GM18498 (cell line): ENCODE data around the gene NDUFS6.

ENCODE experiments used
- ATAC-seq: cut with Tn5 transposase; IDR thresholded peaks from one replicate; pipeline ENCODE4 v1.9.1; 2021; ENCODE audit warnings: mild to moderate bottlenecking, moderate library complexity; ENCODE audit not compliant: unreplicated experiment

NDUFS6 gene

DNA sequence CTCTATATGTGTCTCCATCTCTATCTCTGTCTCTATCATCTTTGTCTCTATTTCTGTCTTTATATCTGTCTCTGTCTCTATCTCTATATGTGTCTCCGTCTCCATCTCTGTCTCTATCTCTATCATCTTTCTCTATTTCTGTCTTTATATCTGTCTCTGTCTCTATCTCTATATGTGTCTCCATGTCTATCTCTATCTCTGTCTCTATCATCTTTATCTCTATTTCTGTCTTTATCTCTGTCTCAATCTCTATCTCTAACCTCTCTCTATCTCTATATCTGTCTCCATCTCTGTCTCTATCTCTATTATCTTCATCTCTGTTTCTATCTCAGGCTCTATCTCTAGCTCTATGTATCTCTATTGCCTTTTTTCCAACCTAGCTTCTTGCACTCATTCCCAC, 44.5 kb downstream of the NDUFS6 start:
- no peak for ATAC-seq

- ATAC-seq, result no peak
These were observed 45.4 kb downstream of the NDUFS6 start for GRCh38 chr5:1846583-1846982.

GRCh38 chr5:1847056-1847455, 45.8 kb downstream of the NDUFS6 start:
- no peak for ATAC-seq

DNA sequence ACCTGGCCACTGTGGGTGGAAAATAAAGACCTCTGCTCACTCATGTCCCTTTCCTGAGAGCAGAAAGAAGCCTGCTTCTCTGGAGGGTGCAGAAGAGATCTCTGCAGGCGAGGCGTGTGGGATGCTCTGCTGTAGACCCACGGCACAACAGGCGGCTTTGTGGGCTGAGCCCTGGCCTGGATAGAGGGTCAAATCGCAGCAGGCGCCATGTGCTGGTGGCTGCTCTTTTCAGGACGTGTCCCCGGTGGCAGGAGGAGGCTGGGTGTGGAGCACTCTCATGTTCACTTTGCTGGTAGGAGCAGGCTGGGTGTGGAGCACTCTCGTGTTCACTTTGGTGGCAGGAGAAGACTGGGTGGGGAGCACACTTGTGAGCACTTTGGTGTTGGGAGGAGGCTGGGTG, 46.4 kb downstream of the NDUFS6 start:
- ATAC-seq, result no peak

- no peak for ATAC-seq
These were observed 49.3 kb downstream of the NDUFS6 start for GRCh38 chr5:1850324-1851154.

GRCh38 chr5:1851290-1851934, 50.2 kb downstream of the NDUFS6 start:
- no peak for ATAC-seq

- ATAC-seq, result no peak
These were observed 51.2 kb downstream of the NDUFS6 start for GRCh38 chr5:1852324-1852947.

DNA sequence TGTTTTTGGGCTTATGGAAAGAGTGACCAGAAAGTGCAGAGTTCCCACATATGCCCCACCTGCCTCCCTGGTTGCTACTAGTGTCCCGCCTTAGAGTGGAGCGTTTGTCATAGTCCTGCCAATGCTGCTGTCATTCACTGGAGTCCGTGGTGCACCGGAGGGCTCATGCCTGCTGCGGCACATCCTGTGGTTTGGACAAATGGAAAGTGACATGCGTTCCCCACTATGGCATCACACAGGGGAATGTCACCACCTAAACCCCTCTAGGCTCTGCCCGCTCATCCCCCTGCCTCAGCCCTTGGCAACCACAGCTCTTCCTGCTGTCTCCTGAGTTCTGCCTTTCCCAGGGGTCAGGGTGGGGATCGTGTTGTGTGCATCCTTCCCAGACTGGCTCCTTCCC, 52.3 kb downstream of the NDUFS6 start:
- ATAC-seq, result no peak

GRCh38 chr5:1855075-1855474, 53.9 kb downstream of the NDUFS6 start:
- ATAC-seq, result no peak

- no peak for ATAC-seq
These were observed 54.4 kb downstream of the NDUFS6 start for GRCh38 chr5:1855596-1855995.

DNA sequence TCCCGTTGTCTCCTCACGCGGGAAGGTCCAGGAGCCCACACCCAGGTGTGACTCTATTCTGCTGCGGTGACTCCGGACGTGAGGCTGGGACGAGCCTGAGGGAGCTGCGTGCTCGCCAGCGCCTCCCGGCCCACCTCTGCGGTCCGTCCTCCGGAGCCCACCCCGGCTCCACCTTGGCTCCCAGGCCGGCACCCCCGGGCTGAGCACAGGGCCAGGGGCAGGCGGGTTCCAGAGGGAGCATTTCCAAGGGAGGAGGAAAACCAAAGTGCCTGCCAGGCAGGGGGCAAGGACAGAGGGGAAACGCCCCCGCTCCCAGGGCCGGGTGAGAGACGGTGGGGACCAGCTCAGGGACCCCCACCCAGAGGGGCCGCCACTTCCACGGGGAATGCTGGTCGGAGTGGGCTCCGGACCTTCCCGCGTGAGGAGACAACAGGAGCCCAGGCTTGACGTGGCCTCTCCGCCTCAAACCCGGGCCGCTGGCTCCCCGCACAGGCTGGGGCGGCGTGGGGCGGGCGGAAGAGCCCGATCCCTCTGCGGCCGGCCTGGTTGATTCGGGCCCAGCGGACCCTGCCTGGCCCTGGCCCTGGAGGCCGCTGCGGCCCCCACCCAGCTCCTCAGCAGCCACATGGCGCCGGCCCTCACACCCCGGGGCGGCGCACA, 55.5 kb downstream of the NDUFS6 start:
- no peak for ATAC-seq

- ATAC-seq, result no peak
These were observed 56.0 kb downstream of the NDUFS6 start for GRCh38 chr5:1857256-1857600.

- no peak for ATAC-seq
These were observed 57.2 kb downstream of the NDUFS6 start for GRCh38 chr5:1858436-1858835.

DNA sequence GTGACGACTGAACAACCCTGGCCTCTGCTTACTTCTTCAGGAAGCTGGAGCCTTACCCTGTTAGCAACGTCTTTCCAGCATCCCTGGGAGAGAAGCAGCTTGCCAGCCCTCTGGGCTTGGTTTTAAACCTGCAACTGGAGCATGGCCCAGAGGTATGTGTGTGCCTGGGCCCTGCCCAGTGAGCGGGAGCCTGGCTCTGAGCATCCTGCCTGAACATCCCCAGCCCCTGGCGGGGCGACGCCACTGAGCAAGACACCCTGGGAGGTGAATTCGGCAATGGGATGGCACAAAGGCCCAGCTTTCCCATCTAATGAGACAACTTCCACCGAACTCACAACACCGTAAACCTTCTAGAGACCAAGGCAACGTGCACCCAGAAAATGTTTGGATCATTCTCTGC, 57.9 kb downstream of the NDUFS6 start:
- no peak for ATAC-seq

DNA sequence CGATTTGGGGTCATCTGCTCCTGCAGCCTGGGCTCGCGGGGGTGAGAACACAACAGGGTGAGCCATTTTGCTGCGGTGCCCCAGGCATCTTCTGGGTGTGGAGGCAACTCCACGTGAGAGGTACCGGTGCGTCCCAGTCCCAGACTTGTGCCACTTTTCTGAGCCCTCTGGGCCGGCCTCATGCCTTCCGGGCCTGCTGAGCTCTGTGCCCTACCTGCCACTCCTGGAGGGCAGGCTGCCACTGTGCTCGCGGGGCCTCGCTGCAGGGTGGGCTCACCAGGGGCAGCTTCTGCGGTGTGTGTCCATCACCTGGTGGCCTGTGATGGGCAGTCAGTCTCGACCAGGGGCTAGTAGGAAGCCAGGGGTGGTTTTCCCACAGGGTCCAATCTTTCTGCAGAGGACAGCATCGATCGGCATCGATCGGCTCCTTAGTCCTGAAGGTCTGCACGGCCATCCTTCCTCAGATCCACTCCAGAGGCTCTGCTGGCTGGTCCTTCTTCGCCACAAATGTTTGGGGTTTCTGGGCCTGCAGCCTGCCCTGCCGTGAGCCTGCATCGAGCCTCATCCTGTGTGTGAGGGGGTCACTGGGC, 58.9 kb downstream of the NDUFS6 start:
- no peak for ATAC-seq

DNA sequence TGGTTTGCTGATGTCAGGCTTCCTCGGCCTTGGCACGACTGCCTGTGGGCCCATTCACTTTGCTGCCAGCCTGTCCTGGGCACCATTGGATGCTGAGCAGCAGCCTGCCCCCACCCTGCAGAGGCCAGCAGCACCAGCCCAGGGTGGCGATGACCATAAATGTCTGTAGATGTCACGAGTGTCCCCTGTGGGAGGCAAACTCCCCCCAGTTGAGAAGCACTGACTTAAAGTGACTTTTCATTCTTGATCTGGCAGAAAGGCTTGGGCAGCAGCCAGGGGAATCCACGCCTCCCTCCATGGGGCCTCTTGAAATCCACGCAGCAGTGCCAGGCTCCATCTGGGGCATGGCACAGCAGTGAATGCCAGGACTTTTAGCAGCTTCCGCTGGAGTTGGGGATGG, 59.7 kb downstream of the NDUFS6 start:
- ATAC-seq, result no peak

- no peak for ATAC-seq
These were observed 63.8 kb downstream of the NDUFS6 start for GRCh38 chr5:1864896-1865440.

DNA sequence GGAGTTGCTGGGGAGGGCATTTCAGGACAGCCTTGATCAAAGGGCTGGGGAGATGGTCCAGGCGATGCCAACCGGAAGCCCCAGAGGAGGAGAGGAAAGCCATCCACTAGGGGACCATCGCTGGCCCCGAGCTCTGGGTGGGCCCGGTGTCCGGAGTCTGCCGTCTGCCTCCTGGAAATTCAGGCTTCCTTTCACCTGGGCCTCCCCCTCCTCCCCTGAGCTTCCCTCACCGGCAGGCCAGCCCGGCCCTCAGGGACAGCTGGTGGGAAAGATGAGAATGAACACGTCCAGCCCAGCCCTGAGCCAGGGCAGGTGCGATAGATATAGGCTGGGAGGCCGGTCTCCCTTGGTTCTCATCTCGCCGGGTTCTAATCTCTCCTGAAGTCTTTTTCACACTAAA, 64.3 kb downstream of the NDUFS6 start:
- no peak for ATAC-seq
